C1 segment of cervical spinal cord (tissue), 14 donors: ENCODE results near the gene LRRC52.

Source experiments
- DNase-seq, 14 donors: peaks; one replicate each; lab custom pipeline; 2025; lab: John Stamatoyannopoulos, UW

Gene LRRC52

DNA sequence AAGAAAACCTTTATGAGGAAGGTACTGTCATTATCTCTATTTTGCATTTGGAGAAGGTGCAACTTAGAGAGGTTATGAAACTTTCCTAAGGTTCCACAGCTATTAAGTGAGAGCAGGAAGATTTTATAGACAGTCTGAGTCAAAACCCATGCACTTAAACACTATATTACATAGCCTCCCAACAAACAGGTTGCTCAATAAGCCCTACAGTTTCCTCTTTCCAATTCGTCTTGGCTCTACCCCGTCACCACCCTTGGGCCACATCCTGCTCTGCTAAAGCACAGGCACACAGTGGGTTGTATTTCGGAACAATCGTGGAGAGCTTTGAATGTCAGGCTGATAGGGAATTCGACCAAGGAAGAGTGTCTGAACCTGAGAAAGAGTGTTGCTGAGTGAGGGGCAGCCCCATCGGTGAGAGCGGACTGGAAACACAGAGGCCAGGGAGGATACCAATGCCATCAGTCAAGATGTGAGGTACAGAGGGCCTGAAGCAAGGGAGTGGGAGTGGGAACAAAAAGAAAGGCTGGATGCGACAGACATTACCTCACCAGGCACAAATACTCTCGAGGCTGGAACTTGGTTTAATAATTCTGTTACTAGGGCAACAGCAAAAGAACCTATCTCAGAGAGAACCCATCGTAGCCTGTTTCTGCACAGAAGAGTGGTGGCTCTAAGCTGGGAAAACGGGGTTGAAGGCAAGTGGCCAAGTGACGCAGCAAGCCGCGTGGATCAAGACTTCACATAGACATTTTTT is 6.3 kb upstream of the LRRC52 start:
- no peak for DNase-seq

DNA sequence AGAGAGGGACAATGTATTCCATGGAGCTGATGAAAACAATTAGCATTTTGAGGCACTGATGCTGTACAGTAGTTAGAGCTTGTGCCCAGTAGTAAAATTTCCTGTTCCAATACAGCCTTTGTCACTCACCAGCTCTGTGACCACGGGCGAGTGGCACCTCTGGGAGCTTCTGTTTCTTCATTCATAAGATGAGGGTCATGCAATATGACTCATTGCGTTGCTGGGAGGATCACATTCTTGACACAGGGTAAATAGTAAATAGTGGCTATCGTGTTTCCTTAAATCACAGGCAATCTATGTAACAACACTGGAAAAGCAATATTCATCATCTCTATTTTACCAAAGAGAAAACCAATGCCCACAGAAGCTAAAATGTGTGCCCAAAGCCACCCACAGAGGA is 4.5 kb upstream of the LRRC52 start:
- no peak for DNase-seq

- no peak for DNase-seq
Observed at GRCh38 chr1:165539908-165540307, 3.9 kb upstream of the LRRC52 start.

GRCh38 chr1:165542015-165542631 is 1.7 kb upstream of the LRRC52 start:
- DNase-seq: no peak

GRCh38 chr1:165542647-165543046 is 1.2 kb upstream of the LRRC52 start:
- DNase-seq: no peak

DNA sequence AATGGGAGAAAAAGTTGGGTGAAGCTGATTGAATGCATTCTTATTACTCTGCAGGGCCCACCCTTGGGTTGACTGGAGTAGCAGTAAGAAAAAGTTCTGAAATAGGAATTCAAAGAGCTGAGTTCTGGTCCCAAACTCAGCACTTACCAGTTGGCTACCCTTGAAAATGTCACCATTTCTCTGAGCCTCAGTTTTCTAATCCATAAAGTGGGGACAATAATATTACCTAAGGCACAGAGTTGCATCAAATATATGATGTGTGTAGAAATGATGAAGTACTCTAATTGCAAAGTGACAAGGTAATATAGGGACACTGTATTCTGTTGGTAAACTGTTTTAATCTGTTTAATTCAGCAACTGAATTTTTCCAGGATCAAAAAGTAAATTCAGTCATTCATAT is 1.2 kb downstream of the LRRC52 start:
- DNase-seq: no peak

GRCh38 chr1:165545974-165546373 is 2.2 kb downstream of the LRRC52 start:
- DNase-seq: no peak

- no peak for DNase-seq
Observed at GRCh38 chr1:165549973-165550372, 6.2 kb downstream of the LRRC52 start.

DNA sequence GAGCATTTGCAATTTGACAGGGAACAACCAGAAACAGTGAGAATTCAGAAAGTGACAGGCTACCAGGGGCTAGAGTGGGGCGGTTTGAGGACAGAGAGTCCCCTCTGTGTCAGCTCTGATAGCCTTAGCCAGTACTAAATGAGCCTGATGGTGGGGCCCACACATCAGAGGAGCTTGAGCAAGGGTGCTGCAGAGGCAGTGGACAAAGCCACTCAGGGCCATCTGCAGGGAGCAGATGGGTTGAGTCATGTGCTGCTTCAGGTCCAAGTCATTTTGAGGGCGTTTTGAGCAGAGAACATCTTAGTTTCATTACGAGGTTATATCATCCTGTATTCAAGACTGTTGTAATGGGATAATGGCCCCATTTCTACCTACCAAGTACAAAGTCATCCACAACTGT is 7.7 kb downstream of the LRRC52 start:
- DNase-seq: peak in 1 of 14 donors; percentile 12

GRCh38 chr1:165560883-165561656 is 17.3 kb downstream of the LRRC52 start:
- DNase-seq: peak in 1 of 14 donors; percentile 10

DNA sequence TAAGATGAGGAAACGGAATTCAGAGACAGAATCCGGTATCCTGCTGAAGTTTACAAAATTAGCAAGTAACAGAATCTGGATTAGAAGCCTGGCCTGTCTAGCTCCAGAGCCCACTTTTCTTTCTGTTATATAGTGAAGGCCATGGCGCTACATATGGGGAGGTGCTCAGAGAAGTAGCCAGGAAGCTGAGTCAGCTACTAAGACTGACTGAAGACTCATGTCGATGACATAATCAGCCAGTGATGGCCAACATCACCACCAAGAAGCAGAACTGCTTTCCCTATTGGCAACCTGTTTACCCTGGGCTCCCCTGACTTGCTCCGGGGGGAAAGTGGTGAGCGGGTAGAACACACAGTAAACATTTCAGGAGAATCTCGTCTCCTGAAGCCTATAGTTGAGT is 18.8 kb downstream of the LRRC52 start:
- no peak for DNase-seq

DNA sequence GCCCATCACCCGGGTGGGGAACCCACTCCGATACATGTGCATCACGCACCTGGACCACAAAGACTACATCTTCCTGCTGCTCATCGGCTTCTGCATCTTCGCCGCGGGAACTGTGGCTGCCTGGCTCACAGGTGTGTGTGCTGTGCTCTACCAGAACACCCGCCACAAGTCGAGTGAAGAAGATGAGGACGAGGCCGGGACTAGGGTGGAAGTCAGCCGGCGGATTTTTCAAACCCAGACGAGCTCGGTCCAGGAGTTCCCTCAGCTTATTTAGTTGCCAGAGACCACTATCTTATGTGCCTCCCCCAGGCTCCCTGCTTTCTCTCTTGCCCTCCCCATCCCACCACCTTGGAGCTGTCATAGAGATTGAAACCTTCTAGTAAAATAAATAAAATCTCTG is 19.8 kb downstream of the LRRC52 start:
- DNase-seq: no peak

DNA sequence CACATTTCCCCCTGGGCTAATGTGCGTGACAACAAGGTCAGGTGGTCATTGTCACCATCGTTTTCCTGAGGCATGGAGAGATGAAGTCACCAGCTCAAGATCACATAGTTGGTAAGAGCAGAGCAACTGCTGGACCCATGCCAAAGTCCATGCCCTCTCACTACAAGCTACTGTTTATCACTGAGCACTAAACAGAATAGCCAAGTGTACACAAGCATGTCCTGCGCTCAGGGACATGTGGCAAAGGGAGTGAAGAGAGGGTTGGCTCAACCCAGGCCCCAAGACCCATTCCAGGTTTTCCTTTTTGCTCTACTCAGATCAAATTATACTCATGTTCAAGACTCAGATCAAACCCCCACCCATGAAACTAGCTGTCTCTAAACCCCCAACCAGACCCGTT is 20.8 kb downstream of the LRRC52 start:
- DNase-seq: no peak

DNA sequence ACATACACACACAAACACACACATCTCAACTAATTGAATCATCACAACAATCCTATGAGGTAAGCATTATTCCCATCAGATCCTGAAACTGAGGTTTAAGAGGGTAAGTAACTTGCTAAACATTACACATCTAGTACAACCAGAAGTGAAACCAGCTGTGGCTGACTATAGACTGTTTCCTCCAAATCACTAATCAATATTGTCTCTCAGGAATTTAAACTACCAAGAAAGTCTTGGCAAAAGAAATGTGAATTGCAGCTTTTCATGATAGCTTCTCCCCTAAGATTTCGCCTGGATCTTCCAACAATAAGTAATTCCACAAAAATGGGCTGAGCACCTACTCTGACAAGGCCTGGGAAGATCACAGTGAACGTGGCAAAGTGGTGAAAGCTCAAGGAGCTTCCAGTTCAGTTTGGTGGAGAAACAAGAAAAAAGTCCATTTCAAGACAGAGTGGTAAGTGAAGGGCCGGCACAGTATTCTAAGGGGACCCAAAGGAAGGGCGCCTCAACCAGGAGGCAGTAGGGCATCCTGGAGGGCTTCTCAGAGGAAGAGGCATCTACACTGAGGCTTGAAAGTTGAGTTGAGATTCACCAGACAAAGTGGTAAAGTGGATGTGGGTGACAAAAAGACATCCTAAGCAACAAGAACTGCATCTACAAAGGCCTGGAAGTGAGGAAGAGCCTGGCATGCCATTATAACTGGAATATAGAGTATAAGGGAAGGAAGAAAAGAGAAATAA is 22.1 kb downstream of the LRRC52 start:
- DNase-seq: no peak

GRCh38 chr1:165570078-165570477 is 26.3 kb downstream of the LRRC52 start:
- no peak for DNase-seq

GRCh38 chr1:165573787-165574186 is 30.0 kb downstream of the LRRC52 start:
- no peak for DNase-seq

- DNase-seq: no peak
Observed at GRCh38 chr1:165574295-165574694, 30.5 kb downstream of the LRRC52 start.

DNA sequence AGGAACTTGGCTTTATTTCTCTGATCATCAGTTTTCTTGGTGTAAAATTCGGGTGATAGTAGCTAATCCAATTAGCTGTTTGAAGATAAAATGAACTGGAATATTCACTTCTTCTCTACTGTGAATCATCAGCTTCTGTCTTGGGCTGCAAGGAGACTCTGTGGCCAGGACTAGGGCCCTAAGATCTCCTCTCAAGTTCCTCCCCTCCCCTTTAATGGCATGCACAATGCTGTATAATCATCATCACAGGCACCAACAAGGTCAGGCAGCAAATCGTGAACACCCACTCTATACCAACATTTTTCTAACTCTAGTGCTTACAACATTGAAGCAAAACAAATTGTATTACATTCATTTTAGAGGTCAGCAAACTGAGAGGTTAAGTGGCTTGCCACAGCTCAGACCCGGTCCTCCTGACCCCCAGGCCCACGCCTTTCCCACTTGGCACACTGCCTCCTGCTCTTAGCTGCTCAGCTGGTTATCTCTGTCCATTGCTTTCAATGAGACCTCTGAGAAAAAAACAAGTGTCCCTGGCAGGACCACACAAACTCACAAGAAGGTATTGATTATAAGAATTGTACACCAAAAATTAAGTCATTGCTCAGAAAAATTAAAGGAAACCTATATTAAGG is 31.8 kb downstream of the LRRC52 start:
- DNase-seq: no peak

DNA sequence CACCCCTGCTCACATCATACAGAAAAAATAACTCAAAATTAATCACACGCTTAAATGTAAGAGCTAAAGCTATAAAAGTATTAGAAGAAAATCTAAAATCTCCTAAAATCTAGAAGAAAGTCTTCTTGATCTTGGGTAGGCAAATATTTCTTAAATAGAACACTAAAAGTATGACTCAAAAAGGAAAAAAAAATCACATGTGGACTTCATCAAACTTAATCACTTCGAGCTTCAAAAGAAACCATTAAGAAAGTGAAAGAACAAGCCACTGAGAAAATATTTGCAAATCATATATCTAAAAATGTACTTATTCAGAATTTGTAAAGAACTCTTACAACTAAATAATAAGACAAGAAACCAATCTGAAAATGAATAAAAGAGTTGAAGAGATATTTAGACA is 32.7 kb downstream of the LRRC52 start:
- DNase-seq: no peak

DNA sequence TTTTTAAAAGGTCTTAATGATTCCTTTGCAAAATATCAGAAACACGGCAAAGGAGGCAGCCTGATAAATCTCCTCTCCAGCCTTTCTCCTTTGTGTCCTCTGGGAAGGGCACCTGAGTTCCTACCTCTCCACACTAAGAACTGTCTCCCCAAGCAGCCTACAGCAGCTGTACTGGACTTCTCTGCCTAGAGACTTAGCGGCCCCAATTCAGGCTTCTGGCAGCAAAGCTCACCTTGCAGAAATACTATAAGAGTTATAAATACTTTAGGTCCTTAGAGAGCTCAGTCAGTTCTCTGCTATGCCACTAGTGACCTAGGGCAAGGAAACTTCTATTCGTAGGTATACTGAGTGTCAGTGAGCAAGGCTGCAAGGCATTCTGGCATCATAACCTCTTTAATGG is 33.9 kb downstream of the LRRC52 start:
- no peak for DNase-seq
